Caco-2 (cell line): Measurements from ENCODE around the gene EXOC6. TPM values are rescaled to one million over a fixed set of nuclear protein-coding genes. Genes with fewer than 3 reads are reported as not detected.

Experiments used
- BruUV-seq: library from RNA; stranded (reverse); fragments of 400-500 nt; replicated peaks from 2 replicates; lab custom pipeline; 2021; lab: Mats Ljungman, UMichigan
- CTCF ChIA-PET: fragments of 300-600 bp; sonication (Branson Sonifier 250); formaldehyde crosslinking; loops from one replicate; lab custom pipeline; 2022; ENCODE audit warnings: antibody characterized with exemption; lab: Charles Lee
- POLR2A ChIA-PET: fragments of 300-600 bp; sonication (Branson Sonifier 250); formaldehyde crosslinking; loops from one replicate; lab custom pipeline; 2022; ENCODE audit warnings: antibody characterized with exemption; lab: Charles Lee
- DNase-seq, 2 experiments: peaks; one replicate each; pipeline versions ENCODE4 v3.0.0 to v3.0.0-alpha.2; 2020 to 2022
- H3K27me3 ChIP-seq: replicated peaks from 2 replicates; pipeline ENCODE4 v1.6.0; 2011; ENCODE audit warnings: low read length; ENCODE audit not compliant: control insufficient read depth, insufficient read depth
- H3K36me3 ChIP-seq: 2 replicates; pipeline ENCODE4 v1.5.1; 2011; ENCODE audit warnings: low read length; ENCODE audit not compliant: control insufficient read depth, insufficient read depth
- H3K4me1 ChIP-seq: fragments of 250-450 bp; sonication (Bioruptor Pico); 2 replicates; pipeline ENCODE4 v1.5.1; 2020; ENCODE audit warnings: mild to moderate bottlenecking
- H3K4me3 ChIP-seq: 2 replicates; pipeline ENCODE4 v1.5.1; 2011; ENCODE audit warnings: low read depth, mild to moderate bottlenecking, control low read depth, low read length
- H3K9me3 ChIP-seq: fragments of 250-450 bp; sonication (Bioruptor Pico); 2 replicates; pipeline ENCODE4 v1.5.1; 2020; ENCODE audit warnings: mild to moderate bottlenecking, moderate library complexity
- H3K27ac Mint-ChIP-seq: one replicate; pipeline ENCODE4 v1.8.0; 2022; ENCODE audit warnings: mixed read lengths; ENCODE audit not compliant: unreplicated experiment
- H3K27me3 Mint-ChIP-seq: one replicate; pipeline ENCODE4 v1.8.0; 2022; ENCODE audit warnings: mixed read lengths; ENCODE audit not compliant: insufficient read depth, unreplicated experiment
- H3K36me3 Mint-ChIP-seq: one replicate; pipeline ENCODE4 v1.8.0; 2022; ENCODE audit warnings: mild to moderate bottlenecking, mixed read lengths; ENCODE audit not compliant: insufficient read depth, unreplicated experiment
- H3K4me1 Mint-ChIP-seq: one replicate; pipeline ENCODE4 v1.8.0; 2022; ENCODE audit warnings: low read depth, mixed read lengths; ENCODE audit not compliant: unreplicated experiment
- H3K4me3 Mint-ChIP-seq: one replicate; pipeline ENCODE4 v1.8.0; 2022; ENCODE audit warnings: mild to moderate bottlenecking, moderate library complexity, mixed read lengths; ENCODE audit not compliant: unreplicated experiment
- H3K9me3 Mint-ChIP-seq: one replicate; pipeline ENCODE4 v1.8.0; 2022; ENCODE audit warnings: mixed read lengths; ENCODE audit not compliant: unreplicated experiment
- intact Hi-C: fragments of 100-400 bp; cut with micrococcal nuclease; formaldehyde crosslinking; loops from one replicate; pipeline ENCODE4 v1.10.0; 2022; ENCODE audit not compliant: unreplicated experiment
- total RNA-seq: library from RNA; stranded (reverse); gene quantifications from 2 replicates; pipeline ENCODE4 v1.2.3, GENCODE V29; 2022
- TF ChIP-seq, protein P1 (sequence below), 2 experiments: fragments of 200-600 bp in 1 of 2; IDR thresholded peaks; 1 replicate in 1 of 2; 2 replicates in 1 of 2; pipeline versions ENCODE4 v1.5.1 to v1.8.0; 2011 to 2022; ENCODE audit warnings: antibody characterized with exemption in 1 of 2, control low read depth in 1 of 2, inconsistent platforms in 1 of 2, low read depth in 1 of 2, low read length in 1 of 2, mild to moderate bottlenecking in 1 of 2, moderate library complexity in 1 of 2; ENCODE audit not compliant: insufficient read depth in 1 of 2, severe bottlenecking in 1 of 2, unreplicated experiment in 1 of 2

Gene EXOC6
- total RNA-seq, 1 experiment from 2014 or later = 12.5 TPM

DNA sequence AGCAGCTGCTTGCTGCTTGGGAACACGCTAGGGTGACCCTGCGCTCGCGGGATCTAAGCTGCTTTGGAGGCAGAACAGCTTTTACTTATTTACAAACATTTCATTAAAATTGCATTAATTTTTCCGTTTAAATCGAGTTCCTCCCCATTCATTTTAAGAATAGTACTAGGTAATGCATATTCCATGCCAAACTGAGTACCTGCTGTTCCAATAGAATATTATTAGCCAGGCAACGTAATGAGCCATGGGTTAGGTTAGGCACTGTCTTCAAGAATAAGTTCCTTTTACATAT, 860 bp downstream of the EXOC6 start:
- H3K4me1 Mint-ChIP-seq = peaks cover 8% of the 10 kb centered on the region
- BruUV-seq = no TSS peak
- no peaks in the 10 kb centered on the region for H3K9me3 Mint-ChIP-seq
- TF ChIP-seq, protein P1, sequence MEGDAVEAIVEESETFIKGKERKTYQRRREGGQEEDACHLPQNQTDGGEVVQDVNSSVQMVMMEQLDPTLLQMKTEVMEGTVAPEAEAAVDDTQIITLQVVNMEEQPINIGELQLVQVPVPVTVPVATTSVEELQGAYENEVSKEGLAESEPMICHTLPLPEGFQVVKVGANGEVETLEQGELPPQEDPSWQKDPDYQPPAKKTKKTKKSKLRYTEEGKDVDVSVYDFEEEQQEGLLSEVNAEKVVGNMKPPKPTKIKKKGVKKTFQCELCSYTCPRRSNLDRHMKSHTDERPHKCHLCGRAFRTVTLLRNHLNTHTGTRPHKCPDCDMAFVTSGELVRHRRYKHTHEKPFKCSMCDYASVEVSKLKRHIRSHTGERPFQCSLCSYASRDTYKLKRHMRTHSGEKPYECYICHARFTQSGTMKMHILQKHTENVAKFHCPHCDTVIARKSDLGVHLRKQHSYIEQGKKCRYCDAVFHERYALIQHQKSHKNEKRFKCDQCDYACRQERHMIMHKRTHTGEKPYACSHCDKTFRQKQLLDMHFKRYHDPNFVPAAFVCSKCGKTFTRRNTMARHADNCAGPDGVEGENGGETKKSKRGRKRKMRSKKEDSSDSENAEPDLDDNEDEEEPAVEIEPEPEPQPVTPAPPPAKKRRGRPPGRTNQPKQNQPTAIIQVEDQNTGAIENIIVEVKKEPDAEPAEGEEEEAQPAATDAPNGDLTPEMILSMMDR (IDR thresholded peaks at IDR 0.05; ENCODE audit: insufficient read depth in 1 of 2, low read depth in 1 of 2, low read length in 1 of 2, severe bottlenecking in 1 of 2, unreplicated experiment in 1 of 2) = no peak
- peak overlapping the region; percentile 48 for H3K27ac Mint-ChIP-seq
- H3K36me3 Mint-ChIP-seq = no peaks in the 10 kb centered on the region
- no peaks in the 10 kb centered on the region for H3K9me3 ChIP-seq
- ChIA-PET POLR2A (interaction anchor here (0.7 kb wide), 1 partner anchor 160 kb away, joined by 5 read pairs; no protein-coding TSS in a partner anchor), CTCF (interaction anchor here (1.1 to 1.3 kb wide), 2 partner anchors 14 to 192 kb away, joined by 3 to 5 read pairs; no protein-coding TSS in a partner anchor)
- H3K4me1 ChIP-seq = peaks cover 4% of the 10 kb centered on the region; the same call in 1 of the 2 replicates
- H3K4me3 ChIP-seq = peak overlapping the region; percentile 78
- DNase-seq = no peak
- H3K36me3 ChIP-seq = no peaks in the 10 kb centered on the region
- H3K27me3 Mint-ChIP-seq = no peaks in the 10 kb centered on the region
- no peaks in the 10 kb centered on the region for H3K27me3 ChIP-seq
- intact Hi-C loops = loop anchor here (10.0 kb wide), 1 partner anchor 254 kb away; the partner anchor contains the start of gene KIF11
- peak overlapping the region; percentile 75 for H3K4me3 Mint-ChIP-seq

DNA sequence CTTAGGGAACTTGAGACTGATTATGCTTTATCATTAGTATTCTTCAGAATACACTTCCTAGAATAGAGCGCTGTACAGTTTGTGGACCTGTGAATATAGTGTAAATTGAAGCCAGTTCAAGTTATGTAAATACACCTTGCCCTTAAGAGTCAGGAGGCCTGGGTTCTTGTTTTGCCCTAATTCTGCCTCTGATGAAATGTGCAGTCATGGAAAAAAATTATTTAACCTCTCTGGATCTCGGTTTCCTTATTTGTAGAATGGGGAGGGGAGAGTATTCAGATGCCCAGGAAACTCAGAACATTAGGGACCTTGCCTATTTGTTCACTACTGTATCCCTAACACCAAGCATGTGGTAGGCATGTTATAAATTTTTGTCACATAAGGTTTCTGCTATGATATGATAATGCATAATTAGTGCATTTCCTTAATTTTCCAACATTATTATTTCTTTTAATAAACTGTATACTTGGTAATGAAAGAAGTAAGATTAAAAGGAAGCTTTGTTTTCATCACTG, 1.3 kb downstream of the EXOC6 start:
- Histone ChIP-seq H3K9me3 (no peaks in the 10 kb centered on the region), H3K36me3 (no peaks in the 10 kb centered on the region), H3K4me3 (peak overlapping the region; percentile 78), H3K27me3 (no peaks in the 10 kb centered on the region), H3K4me1 (peaks cover 4% of the 10 kb centered on the region; the same call in 1 of the 2 replicates)
- Mint-ChIP-seq H3K4me1 (peaks cover 8% of the 10 kb centered on the region), H3K36me3 (no peaks in the 10 kb centered on the region), H3K4me3 (peak overlapping the region; percentile 75), H3K9me3 (no peaks in the 10 kb centered on the region), H3K27me3 (no peaks in the 10 kb centered on the region), H3K27ac (no peak overlapping the region)
- TF ChIP-seq, protein P1 (IDR thresholded peaks at IDR 0.05; ENCODE audit: insufficient read depth in 1 of 2, low read depth in 1 of 2, low read length in 1 of 2, severe bottlenecking in 1 of 2, unreplicated experiment in 1 of 2) = no peak
- TSS peak; percentile 46 for BruUV-seq
- no peak for DNase-seq
- intact Hi-C loops = loop anchor here (10.0 kb wide), 1 partner anchor 255 kb away; the partner anchor contains the start of gene KIF11
- CTCF ChIA-PET = interaction anchor here (1.3 kb wide), 1 partner anchor 13 kb away, joined by 5 read pairs; no protein-coding TSS in a partner anchor
- POLR2A ChIA-PET = no interaction called here

DNA sequence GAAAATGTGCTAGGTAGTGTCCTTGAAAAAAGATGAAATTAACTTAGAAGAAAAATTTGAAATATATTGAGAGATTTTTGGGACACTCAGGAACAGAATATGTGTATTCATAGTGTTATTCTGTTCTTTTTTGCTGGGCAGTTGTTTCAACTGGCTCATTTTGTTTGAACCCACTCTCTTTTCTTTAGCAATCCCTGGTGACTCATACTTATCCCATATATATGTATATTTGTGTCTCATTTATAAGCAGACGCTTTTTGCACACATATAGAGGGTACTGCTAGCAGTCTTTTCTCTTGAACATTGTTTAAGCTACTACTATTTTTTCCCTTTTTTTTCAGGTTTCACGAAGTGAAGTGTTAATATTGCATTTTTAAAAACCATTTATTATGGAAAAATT, 1.9 kb downstream of the EXOC6 start:
- Histone ChIP-seq H3K4me1 (peaks cover 4% of the 10 kb centered on the region; the same call in 1 of the 2 replicates), H3K9me3 (no peaks in the 10 kb centered on the region), H3K36me3 (no peaks in the 10 kb centered on the region), H3K4me3 (no peak overlapping the region), H3K27me3 (no peaks in the 10 kb centered on the region)
- Mint-ChIP-seq H3K36me3 (no peaks in the 10 kb centered on the region), H3K27me3 (no peaks in the 10 kb centered on the region), H3K9me3 (no peaks in the 10 kb centered on the region), H3K4me1 (peaks cover 8% of the 10 kb centered on the region), H3K4me3 (no peak overlapping the region), H3K27ac (no peak overlapping the region)
- POLR2A ChIA-PET = no interaction called here
- no peak for DNase-seq
- intact Hi-C loops = no loop called here
- BruUV-seq = no TSS peak
- TF ChIP-seq, protein P1 (IDR thresholded peaks at IDR 0.05; ENCODE audit: insufficient read depth in 1 of 2, low read depth in 1 of 2, low read length in 1 of 2, severe bottlenecking in 1 of 2, unreplicated experiment in 1 of 2) = no peak
- CTCF ChIA-PET = interaction anchor here (0.5 kb wide), 1 partner anchor 90 kb away, joined by 3 read pairs; no protein-coding TSS in a partner anchor
